MM.1S (cell line): ENCODE data around the gene LRRC74B.

Experiments
- EZH2 ChIP-seq: fragments of 300-600 bp; sonication (generic); optimal IDR thresholded peaks from 2 replicates; pipeline ENCODE3; 2017; ENCODE audit warnings: low read depth, mild to moderate bottlenecking, antibody characterized with exemption, low read length, mixed read lengths
- TF ChIP-seq, protein P1 (sequence below): fragments of 300-600 bp; sonication (generic); IDR thresholded peaks from 2 replicates; pipeline ENCODE4 v1.5.1; 2016; ENCODE audit warnings: antibody characterized with exemption, low read length, mixed read lengths

DNA sequence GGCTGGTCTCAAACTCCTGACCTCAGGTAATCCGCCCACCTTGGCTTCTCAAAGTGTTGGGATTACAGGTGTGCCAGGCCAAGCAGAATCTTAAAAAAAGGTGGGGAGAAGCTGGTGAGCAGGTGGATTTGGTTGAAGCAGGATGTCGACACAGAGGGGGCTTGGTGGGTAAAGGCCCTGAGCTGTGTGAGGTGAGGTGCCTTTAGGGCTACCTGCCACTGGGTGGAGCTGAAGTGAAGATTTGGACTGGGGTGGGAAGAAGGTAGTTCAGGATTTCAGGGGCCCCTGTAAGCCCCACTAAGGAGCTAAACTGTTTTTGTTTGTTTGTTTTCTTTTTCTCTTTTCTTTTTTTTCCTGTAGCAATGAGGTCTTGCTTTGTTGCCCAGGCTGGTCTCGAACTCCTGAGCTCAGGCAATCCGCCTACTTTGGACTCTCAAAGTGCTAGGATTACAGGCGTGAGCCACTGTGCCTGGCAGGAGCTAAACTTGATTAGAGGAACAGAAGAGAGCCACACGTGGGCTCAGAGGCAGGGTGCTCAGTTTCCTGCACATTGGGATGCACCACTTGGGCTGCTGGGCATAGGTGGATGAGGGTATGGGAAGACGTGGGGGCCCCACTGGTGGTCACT lies 24.8 kb upstream of the LRRC74B start:
- TF ChIP-seq, protein P1, sequence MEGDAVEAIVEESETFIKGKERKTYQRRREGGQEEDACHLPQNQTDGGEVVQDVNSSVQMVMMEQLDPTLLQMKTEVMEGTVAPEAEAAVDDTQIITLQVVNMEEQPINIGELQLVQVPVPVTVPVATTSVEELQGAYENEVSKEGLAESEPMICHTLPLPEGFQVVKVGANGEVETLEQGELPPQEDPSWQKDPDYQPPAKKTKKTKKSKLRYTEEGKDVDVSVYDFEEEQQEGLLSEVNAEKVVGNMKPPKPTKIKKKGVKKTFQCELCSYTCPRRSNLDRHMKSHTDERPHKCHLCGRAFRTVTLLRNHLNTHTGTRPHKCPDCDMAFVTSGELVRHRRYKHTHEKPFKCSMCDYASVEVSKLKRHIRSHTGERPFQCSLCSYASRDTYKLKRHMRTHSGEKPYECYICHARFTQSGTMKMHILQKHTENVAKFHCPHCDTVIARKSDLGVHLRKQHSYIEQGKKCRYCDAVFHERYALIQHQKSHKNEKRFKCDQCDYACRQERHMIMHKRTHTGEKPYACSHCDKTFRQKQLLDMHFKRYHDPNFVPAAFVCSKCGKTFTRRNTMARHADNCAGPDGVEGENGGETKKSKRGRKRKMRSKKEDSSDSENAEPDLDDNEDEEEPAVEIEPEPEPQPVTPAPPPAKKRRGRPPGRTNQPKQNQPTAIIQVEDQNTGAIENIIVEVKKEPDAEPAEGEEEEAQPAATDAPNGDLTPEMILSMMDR, result peak; percentile 45
- TF ChIP-seq EZH2, result no peak
